ENCODE data around the gene PATZ1.
"Not testable (repeated sequence)": the region's sequence is repeated elsewhere in the genome, so short reads cannot be mapped to it uniquely, and the experiment has no call there.

Gene PATZ1

GRCh38 chr22:31343235-31344191, 2.6 kb downstream of the PATZ1 start:
- no peak for DNase-seq

- DNase-seq: no peak
These were observed 3.6 kb downstream of the PATZ1 start for GRCh38 chr22:31342389-31343140.

DNA sequence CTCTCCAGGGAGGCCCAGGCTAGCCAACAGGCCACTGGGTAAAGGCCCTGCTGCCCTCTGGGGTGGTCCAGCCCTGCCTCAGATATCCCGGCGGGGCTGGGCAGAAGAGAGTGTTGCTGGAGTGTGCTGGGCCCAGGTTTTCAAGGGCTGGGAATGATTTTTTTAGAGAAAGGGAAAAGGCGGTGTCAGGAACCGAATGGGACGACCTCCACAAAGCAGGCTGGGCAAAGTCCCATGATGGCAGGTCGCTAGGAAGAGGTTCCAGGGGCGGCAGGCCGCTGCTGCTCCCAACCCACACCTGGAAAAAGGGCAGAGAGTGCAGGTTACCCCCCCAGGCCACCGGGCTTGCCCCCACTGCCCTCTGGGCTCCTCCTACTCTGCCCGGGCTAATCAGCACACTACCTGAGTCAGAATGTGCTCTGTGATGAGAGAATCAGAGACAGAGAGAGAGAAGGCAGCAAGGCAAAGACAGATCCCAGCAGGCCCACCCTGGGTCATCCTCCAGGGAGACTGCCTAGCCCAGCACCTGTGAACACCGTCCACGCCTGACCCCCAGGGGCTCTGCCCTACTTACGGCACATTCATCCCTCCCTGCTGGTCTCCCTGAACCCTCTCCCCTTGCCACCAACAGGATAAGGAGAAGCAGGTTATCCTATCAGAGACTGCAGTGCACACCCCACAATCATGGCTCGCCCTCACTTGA, 4.6 kb downstream of the PATZ1 start:
- DNase-seq: no peak

GRCh38 chr22:31340765-31341247, 5.3 kb downstream of the PATZ1 start:
- DNase-seq: no peak

DNA sequence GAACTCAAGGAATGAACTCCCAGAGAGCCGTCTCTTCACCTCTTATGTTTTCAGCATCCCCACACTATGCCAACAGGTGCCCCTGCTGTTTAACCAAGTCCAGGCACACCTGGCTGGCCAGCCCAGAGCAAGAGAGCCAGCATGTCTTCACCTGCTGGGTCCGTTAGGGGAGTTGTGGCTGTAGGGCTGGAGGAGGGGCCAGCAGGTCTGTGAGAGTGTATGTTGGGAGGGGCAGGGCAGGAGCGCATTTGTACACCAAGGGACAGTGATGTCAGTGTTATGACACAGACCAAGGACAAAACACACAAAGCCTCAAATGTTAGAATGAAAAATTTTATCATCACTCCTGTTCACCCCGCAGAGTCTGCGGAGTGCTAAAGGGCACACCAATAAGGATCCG, 5.8 kb downstream of the PATZ1 start:
- no peak for DNase-seq

DNA sequence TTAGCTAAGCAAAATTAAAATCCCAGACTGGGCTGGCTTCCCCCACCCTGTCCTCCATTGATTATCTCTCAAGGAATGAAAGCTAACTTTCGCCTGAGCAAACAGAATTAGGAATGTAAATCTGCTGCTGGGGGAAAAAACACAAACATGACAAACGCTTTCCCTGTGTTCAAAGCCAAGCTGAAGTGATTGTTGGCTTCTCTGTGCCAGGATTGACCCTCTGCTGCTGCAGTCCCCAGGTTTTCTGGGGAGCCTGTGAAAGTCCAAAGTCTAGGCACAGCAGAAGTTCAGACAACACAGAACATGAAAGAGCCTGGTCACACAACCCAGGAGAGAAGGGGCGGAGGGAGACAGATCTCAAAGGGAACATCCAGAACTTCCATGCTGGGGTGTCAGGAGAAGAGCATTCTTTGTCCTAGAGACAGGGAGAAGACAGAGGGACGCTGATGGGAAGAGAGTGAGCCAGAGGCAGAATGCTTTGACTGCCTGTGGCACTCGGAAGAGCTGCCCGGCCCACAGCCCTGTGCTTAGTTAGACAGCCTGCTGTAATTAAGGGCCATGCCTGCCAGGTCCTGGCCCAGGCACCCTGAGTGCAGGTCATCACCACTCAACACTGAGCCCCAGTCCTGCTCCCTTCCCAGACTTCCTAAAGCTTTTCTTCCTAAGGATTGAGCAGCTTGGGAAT, 6.9 kb downstream of the PATZ1 start:
- DNase-seq: no peak

DNA sequence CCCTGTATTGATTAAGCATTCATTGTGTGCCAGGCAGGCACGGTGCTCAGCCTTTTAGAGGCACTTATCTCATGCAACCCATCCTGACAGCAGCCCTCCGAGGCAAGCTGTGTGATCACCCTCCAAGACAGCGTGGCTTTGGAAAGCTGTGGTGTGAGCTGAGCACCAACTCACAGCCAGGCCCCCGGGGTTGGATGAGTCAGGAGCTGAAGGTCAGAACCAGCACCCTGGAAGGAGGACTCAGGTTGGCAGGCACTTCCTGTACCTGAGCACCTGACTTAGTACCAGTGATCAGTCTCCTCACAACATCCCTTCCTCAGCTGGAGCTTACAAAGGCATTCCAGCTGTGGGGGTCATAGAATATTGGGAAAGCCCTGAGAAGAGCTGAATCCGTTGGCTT, 9.0 kb downstream of the PATZ1 start:
- DNase-seq: no peak

DNA sequence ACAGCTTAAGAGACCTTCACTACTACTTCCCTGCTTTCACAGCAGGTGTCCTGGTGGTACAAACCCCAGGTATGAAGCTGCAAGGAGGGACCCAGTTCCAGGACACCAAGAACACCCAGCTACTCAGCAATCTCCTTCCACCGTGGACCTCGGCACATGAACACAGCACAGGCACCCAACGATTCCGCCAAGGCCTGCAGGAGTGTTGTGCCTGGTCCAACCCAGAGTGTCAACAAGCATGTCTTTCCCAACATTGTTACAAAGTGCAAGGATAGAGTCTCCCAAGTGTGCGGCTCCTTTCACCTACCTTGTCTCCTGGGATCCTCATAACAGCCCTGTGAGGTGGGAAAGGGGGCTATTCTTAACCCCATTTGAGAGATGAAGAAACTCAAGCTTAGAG, 11.8 kb downstream of the PATZ1 start:
- DNase-seq: no peak

DNA sequence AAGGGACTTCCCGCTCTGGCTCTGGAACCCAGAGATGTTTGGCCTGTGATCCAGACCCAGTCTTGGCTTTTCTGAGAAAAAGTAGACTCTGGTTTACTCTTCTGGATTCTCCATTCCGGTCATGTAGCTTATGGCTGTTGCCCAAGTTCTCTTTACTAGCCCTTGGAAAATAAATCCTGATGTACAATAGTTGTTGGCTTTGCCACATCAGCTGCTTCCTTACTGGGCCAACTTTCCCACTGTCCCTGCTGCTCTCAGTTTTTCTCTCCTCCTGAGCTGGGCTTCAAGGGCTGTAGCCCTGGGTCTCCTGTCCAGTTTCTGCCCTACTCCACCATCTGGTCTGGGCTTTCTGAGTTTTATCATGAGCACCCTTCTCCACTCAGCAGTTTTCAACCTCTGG, 12.5 kb downstream of the PATZ1 start:
- no peak for DNase-seq

- DNase-seq: no peak
These were observed 13.3 kb downstream of the PATZ1 start for GRCh38 chr22:31332886-31333285.

GRCh38 chr22:31332010-31332409, 14.1 kb downstream of the PATZ1 start:
- DNase-seq: no peak

GRCh38 chr22:31329453-31330215, 16.5 kb downstream of the PATZ1 start:
- DNase-seq: no peak

GRCh38 chr22:31329029-31329428, 17.1 kb downstream of the PATZ1 start:
- DNase-seq: no peak

GRCh38 chr22:31328544-31328960, 17.6 kb downstream of the PATZ1 start:
- DNase-seq: no peak

DNA sequence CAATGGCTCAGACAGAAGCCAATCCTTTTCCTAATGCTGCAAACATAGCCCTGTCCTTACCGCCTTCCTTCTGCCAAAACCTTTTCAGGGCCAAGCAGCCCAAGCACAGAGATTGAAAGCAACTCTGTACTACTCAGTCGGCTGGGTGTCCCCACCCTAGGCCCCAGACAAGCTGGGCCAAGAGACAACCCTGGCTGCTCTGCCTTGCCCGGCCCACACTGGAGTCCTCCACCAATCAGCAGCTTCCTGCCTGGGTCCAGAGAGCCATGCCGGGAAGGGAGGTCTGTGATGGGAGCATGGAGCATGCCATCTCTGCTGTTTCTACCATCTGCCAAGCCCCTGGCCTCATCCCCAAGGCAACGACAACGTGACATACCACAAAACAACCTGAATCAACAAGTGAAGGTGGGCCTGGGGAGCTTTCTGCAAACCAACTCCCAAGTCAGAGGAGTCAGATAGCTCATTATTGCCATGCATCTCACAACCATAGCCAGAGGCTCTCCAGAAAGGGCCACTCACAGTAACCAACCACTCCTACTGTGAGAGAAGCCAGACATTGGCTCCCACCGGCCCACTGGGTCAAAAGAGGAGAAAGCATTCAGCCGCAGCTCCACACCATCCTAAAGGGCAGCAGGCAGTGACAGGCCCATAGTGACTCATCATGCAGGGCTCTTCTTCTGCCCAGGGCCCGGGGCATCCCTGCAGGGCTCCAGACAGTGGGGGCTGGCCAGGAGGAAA, 18.2 kb downstream of the PATZ1 start:
- no peak for DNase-seq

DNA sequence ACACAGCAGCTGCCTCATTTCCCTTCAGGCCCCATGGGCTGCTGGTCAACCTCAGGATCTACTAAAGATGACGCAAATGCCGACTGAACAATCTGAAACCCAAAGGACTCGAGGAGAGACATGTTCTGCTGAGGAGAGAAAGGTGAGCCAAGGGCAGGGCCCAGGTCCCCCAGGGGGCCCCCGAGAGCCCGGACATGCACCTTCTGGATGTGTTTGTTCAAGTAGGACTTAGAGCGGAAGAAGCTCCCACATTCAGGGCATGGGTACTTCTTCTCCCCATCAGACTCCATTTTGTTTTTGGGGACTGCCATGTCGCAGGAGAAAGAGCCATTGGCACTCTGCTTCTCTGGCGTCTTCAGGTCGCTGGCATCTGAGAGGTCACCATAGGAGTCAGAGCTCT, 19.3 kb downstream of the PATZ1 start:
- no peak for DNase-seq

- DNase-seq: no peak
These were observed 22.3 kb downstream of the PATZ1 start for GRCh38 chr22:31323578-31324550.

DNA sequence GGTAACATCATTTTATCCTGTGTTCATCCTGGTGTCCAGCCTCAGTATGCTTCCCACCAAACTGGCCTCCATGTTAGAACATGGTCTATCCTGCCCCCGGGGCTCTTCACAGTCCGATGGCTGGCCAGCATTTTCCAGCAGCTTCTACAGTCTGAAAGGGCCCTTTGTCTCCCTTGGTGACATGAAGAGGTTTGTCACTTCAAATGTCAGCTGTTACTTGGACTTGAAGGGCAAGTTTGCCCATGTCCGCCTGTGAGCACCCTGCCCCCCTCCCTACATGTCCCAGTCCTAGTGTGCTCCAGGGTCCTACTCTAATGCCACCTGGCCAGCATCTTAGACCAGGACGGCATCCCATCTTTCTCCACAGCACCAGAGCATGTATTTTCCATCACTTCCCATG, 24.7 kb downstream of the PATZ1 start:
- no peak for DNase-seq

GRCh38 chr22:31314220-31314619, 31.9 kb downstream of the PATZ1 start:
- DNase-seq: not testable (repeated sequence)
